ENCODE results near the gene EVC2. TPM values are rescaled to one million over a fixed set of nuclear protein-coding genes. Genes with fewer than 3 reads are reported as not detected.
"Not testable (repeated sequence)": the region's sequence is repeated elsewhere in the genome, so short reads cannot be mapped to it uniquely, and the experiment has no call there.

The EVC2 gene
- total and polyA plus RNA-seq, 7 donors, result 0.60 to 14.7 (median 8.6) TPM; not detected in 1

- Histone ChIP-seq H3K4me3 (no peak overlapping the region), H3K27ac (no peak overlapping the region), H3K27me3 (no peaks in the 10 kb centered on the region), H3K4me1 (no peaks in the 10 kb centered on the region), H3K9me3 (no peaks in the 10 kb centered on the region), H3K36me3 (peaks cover 0 to 53% (median 8%) of the 10 kb centered on the region in 4 donors)
- TF ChIP-seq EP300 (IDR thresholded peaks at IDR 0.05) (no peak), POLR2A (IDR thresholded peaks at IDR 0.05) (no peak), POLR2AphosphoS5 (IDR thresholded peaks at IDR 0.05) (no peak), CTCF (IDR thresholded peaks at IDR 0.05) (no peak)
- 89 to 91% methylated on average over 12 of the region's 12 CpGs for WGBS, 2 donors
- intact Hi-C loops (cut with DNase I), result no loop called here
- no peak for DNase-seq
These were observed 98.9 kb downstream of the EVC2 start for GRCh38 chr4:5609306-5610007.

DNA sequence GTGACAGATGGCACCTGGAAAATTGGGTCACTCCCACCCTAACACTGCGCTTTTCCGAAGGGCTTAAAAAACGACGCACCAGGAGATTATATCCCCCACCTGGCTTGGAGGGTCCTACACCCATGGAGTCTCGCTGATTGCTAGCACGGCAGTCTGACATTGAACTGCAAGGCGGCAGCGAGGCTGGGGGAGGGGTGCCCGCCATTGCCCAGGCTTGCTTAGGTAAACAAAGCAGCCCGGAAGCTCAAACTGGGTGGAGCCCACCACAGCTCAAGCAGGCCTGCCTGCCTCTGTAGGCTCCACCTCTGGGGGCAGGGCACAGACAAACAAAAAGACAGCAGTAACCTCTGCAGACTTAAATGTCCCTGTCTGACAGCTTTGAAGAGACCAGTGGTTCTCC lies 114.5 kb downstream of the EVC2 start:
- H3K4me1 ChIP-seq; H3K9me3 ChIP-seq; H3K27me3 ChIP-seq; intact Hi-C loops (cut with DNase I); DNase-seq; H3K27ac ChIP-seq; H3K4me3 ChIP-seq: not testable (repeated sequence)
- H3K36me3 ChIP-seq, result peaks cover 0 to 21% (median 6%) of the 10 kb centered on the region in 4 donors
- 91 to 94% methylated on average over 10 of the region's 10 CpGs for WGBS, 2 donors

DNA sequence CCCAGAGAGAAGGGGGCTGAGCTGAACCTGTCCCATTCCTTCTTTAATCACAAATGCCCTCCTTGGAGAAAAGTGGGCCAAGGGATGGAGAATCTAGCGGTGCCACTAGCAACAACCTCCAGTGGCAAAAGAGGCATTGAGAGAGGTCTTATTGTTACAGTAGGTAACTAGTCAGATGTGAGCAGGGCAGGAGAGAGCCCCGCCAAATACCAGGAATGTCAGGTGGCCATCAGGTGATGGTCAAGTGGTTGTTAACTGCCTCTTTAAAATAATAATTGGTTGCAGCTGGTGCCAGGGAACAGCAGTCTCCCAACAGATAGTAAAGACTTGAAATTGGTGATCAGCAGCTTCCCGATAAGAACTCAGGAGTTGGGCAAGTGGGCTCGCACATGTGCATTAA lies 116.1 kb downstream of the EVC2 start:
- H3K27me3 ChIP-seq, result no peaks in the 10 kb centered on the region
- H3K27ac ChIP-seq, result no peak overlapping the region
- WGBS, 2 donors, result 90 to 91% methylated on average over 4 of the region's 4 CpGs
- H3K4me3 ChIP-seq, result no peak overlapping the region
- H3K4me1 ChIP-seq, result no peaks in the 10 kb centered on the region
- no peak for TF ChIP-seq EP300 (IDR thresholded peaks at IDR 0.05)
- no peak for TF ChIP-seq POLR2AphosphoS5 (IDR thresholded peaks at IDR 0.05)
- TF ChIP-seq POLR2A (IDR thresholded peaks at IDR 0.05), result no peak
- no peak for TF ChIP-seq CTCF (IDR thresholded peaks at IDR 0.05)
- intact Hi-C loops (cut with DNase I), result no loop called here
- no peaks in the 10 kb centered on the region for H3K9me3 ChIP-seq
- H3K36me3 ChIP-seq, result peaks cover 0 to 28% (median 6%) of the 10 kb centered on the region in 4 donors
- DNase-seq, result no peak

GRCh38 chr4:5589495-5589894 lies 118.9 kb downstream of the EVC2 start:
- no peak for DNase-seq
- 93 to 95% methylated on average over 2 of the region's 2 CpGs for WGBS, 2 donors
- intact Hi-C loops (cut with DNase I), result no loop called here
- Histone ChIP-seq H3K4me1 (no peaks in the 10 kb centered on the region), H3K4me3 (no peak overlapping the region), H3K27me3 (no peaks in the 10 kb centered on the region), H3K27ac (no peak overlapping the region), H3K36me3 (peaks cover 0 to 33% (median 7%) of the 10 kb centered on the region in 4 donors), H3K9me3 (no peaks in the 10 kb centered on the region)
- no peak for TF ChIP-seq EP300 (IDR thresholded peaks at IDR 0.05)
- no peak for TF ChIP-seq POLR2A (IDR thresholded peaks at IDR 0.05)
- no peak for TF ChIP-seq POLR2AphosphoS5 (IDR thresholded peaks at IDR 0.05)
- no peak for TF ChIP-seq CTCF (IDR thresholded peaks at IDR 0.05)

- TF ChIP-seq POLR2A (IDR thresholded peaks at IDR 0.05) (no peak), CTCF (IDR thresholded peaks at IDR 0.05) (no peak), EP300 (IDR thresholded peaks at IDR 0.05) (no peak), POLR2AphosphoS5 (IDR thresholded peaks at IDR 0.05) (no peak)
- 88 to 94% methylated on average over 1 of the region's 1 CpG for WGBS, 2 donors
- Histone ChIP-seq H3K27me3 (no peaks in the 10 kb centered on the region), H3K4me1 (no peaks in the 10 kb centered on the region), H3K4me3 (no peak overlapping the region), H3K36me3 (peaks cover 5 to 41% (median 9%) of the 10 kb centered on the region in 4 donors), H3K27ac (no peak overlapping the region), H3K9me3 (no peaks in the 10 kb centered on the region)
- DNase-seq, result no peak
- intact Hi-C loops (cut with DNase I), result no loop called here
These were observed 120.3 kb downstream of the EVC2 start for GRCh38 chr4:5588046-5588445.

Data from sigmoid colon (tissue), 7 donors.